SK-N-MC (cell line): Measurements from ENCODE around the gene ZNF717.

ENCODE experiments used
- DNase-seq: peaks from one replicate; pipeline ENCODE4 v3.0.0-alpha.2; 2011; ENCODE audit warnings: low read depth, low spot score
- H3K27ac ChIP-seq: fragments of 200-600 bp; sonication (generic); 2 replicates; pipeline ENCODE4 v1.5.1; 2016; ENCODE audit warnings: mixed run types
- H3K36me3 ChIP-seq: fragments of 200-600 bp; sonication (generic); 2 replicates; pipeline ENCODE4 v1.6.1; 2017; ENCODE audit warnings: antibody characterized with exemption, low read length, mixed read lengths; ENCODE audit not compliant: insufficient read depth
- H3K4me3 ChIP-seq: fragments of 200-600 bp; sonication (generic); 2 replicates; pipeline ENCODE4 v1.5.1; 2016
- H3K9ac ChIP-seq: fragments of 200-600 bp; sonication (generic); 2 replicates; pipeline ENCODE4 v1.8.0; 2017; ENCODE audit warnings: mixed run types, mixed read lengths; ENCODE audit not compliant: insufficient read length
- H3K9me3 ChIP-seq: fragments of 200-600 bp; sonication (generic); 2 replicates; pipeline ENCODE4 v1.6.1; 2017; ENCODE audit warnings: low read depth, mild to moderate bottlenecking, antibody characterized with exemption, low read length, moderate library complexity, mixed read lengths
- EZH2 ChIP-seq: fragments of 200-600 bp; sonication (generic); IDR thresholded peaks from one replicate; pipeline ENCODE4 v1.6.1; 2017; ENCODE audit warnings: antibody characterized with exemption
- FOXP2 ChIP-seq: optimal IDR thresholded peaks from 2 replicates; pipeline ENCODE3; 2011; ENCODE audit warnings: mild to moderate bottlenecking, moderate library complexity; ENCODE audit not compliant: insufficient read depth; ENCODE audit errors: extremely low read length, control extremely low read depth
- POLR2AphosphoS5 ChIP-seq: IDR thresholded peaks from 2 replicates; pipeline ENCODE4 v1.6.1; 2012; ENCODE audit warnings: mild to moderate bottlenecking, low read depth, low read length, borderline replicate concordance

Gene ZNF717

DNA sequence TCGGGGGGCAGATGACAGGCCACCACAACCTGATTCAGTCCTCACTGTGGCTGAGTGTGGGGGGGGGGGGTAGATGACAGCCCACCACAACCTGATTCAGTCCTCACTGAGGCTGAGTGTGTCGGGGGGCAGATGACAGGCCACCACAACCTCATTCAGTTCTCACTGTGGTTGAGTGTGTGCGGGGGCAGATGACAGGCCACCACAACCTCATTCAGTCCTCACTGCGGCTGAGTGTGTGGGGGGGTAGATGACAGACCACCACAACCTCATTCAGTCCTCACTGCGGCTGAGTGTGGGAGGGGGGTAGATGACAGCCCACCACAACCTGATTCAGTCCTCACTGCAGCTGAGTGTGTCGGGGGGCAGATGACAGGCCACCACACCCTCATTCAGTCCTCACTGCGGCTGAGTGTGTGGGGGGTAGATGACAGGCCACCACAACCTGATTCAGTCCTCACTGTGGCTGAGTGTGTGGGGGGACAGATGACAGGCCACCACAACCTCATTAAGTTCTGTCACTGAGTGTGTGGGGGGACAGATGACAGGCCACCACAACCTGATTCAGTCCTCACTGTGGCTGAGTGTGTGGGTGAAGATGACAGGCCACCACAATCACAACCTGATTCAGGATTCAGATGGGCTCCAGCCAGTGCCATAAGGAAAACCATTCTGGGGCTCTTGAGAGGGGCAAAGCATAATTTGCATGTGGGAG is 16.9 kb downstream of the ZNF717 start:
- DNase-seq = no peak
- TF ChIP-seq EZH2 (no peak), FOXP2 (no peak), POLR2AphosphoS5 (no peak)
- H3K9me3 ChIP-seq = no peaks in the 10 kb centered on the region

DNA sequence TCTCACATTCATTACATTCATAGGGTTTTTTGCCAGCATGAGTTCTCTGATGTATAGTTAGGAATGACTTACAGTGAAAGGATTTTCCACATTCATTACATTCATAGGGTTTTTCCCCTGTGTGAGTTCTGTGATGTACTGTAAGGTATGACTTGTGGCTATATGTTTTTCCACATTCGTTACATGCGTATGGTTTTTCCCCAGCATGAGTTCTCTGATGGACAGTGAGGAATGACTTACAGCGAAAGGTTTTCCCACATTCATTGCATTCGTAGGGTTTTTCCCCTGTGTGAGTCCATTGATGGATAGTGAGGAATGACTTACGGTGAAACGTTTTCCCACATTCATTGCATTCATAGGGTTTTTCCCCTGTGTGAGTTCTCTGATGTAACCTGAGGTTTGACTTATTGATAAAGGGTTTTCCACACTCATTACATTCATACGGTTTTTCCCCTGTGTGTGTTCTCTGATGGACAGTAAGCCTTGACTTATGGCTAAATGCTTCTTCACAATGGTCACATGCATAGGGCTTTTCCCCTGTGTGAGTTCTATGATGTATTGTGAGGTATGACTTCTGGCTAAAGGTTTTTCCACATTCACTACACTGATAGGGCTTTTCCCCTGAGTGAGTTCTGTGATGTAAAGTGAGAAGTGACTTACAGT is 47.4 kb downstream of the ZNF717 start:
- Histone ChIP-seq H3K9ac (no peak overlapping the region), H3K4me3 (no peak overlapping the region), H3K27ac (no peak overlapping the region), H3K36me3 (no peaks in the 10 kb centered on the region), H3K9me3 (no peaks in the 10 kb centered on the region)
- DNase-seq = no peak
- TF ChIP-seq FOXP2 = no peak
- TF ChIP-seq POLR2AphosphoS5 = no peak
- no peak for TF ChIP-seq EZH2

More for the DNA sequence above, 16.9 kb downstream of the ZNF717 start:
- Histone ChIP-seq H3K27ac (no peak overlapping the region), H3K4me3 (no peak overlapping the region), H3K36me3 (no peaks in the 10 kb centered on the region), H3K9ac (no peak overlapping the region)

DNA sequence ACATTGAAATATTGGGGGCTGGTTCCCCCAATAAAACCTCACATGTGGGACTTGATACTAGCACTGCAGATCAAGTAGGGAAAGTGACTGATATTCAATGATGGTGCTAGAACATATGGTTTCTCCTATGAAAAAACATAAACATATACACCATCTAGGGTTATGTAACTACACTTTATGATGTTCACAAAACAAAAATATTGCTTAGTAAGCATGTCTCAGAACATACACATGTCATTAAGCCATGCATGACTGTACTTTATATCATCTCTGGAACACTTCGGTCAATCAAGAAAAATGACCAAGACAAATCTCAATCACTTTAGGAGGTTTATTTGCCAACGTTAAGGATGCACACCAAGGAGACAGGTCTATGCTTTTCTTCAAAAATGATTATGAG is 57.4 kb downstream of the ZNF717 start:
- H3K9me3 ChIP-seq = no peaks in the 10 kb centered on the region
- H3K27ac ChIP-seq = no peak overlapping the region
- no peaks in the 10 kb centered on the region for H3K36me3 ChIP-seq
- no peak overlapping the region for H3K4me3 ChIP-seq
- DNase-seq = no peak
- no peak overlapping the region for H3K9ac ChIP-seq
- TF ChIP-seq FOXP2 = no peak
- TF ChIP-seq POLR2AphosphoS5 = no peak
- no peak for TF ChIP-seq EZH2

DNA sequence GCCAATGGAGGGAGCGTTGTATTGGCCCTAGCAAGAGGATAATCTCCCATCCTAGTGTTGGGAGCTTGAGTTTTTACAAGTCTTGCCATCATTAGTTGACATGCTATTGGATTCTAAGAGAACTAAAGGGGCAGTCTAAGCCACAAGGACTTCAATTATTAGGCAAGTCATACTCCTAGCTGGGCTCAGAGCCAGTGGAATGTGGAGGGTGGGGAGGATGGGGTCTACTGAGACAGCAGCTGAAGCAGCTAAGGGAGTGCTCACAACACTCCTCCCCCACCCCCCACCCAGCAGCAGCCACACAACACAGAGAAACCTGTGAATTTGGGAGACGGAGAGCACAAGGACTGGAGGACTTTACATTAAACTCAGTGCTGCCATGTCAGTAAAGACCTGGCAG is 93.3 kb downstream of the ZNF717 start:
- TF ChIP-seq EZH2 = no peak
- TF ChIP-seq POLR2AphosphoS5 = no peak
- TF ChIP-seq FOXP2 = no peak
- Histone ChIP-seq H3K9me3 (no peaks in the 10 kb centered on the region), H3K27ac (no peak overlapping the region), H3K36me3 (no peaks in the 10 kb centered on the region), H3K4me3 (no peak overlapping the region), H3K9ac (no peak overlapping the region)
- DNase-seq = no peak

DNA sequence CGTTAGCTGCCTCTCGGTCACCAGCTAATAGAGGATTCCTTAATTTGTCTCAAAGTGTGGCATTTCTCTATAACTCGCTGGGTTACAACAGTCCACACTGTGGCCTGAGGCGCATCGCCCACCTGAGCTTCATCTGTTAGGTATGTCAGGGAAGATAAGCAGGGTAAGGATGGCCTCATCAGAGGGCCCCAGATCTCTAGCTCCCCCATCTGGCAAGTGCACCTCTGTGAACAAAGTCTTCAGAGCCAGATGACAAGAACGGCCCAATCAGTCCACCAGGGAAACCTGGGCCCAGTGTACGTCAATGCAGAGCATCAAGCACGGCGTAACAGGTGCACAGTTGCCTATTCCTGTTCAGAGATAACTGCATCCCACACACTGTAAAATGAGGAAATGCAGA is 98.0 kb downstream of the ZNF717 start:
- DNase-seq = no peak
- H3K27ac ChIP-seq = no peak overlapping the region
- H3K36me3 ChIP-seq = no peaks in the 10 kb centered on the region
- H3K9ac ChIP-seq = no peak overlapping the region
- TF ChIP-seq POLR2AphosphoS5 = no peak
- TF ChIP-seq EZH2 = no peak
- no peak for TF ChIP-seq FOXP2
- H3K9me3 ChIP-seq = no peaks in the 10 kb centered on the region
- no peak overlapping the region for H3K4me3 ChIP-seq
